Ovary (tissue), 9 donors: ENCODE measurements around the gene NAA20. TPM values are rescaled to one million over a fixed set of nuclear protein-coding genes. Genes with fewer than 3 reads are reported as not detected.

Experiments used
- DNase-seq, 5 donors: peaks; one replicate each; pipeline ENCODE4 v3.0.0-alpha.2; 2019 to 2020
- H3K27ac ChIP-seq, 2 donors: fragments of 200-600 bp; one replicate each; pipeline versions ENCODE4 v1.5.1 to v1.8.0; 2019 to 2022
- H3K27me3 ChIP-seq: fragments of 200-600 bp; one replicate; pipeline ENCODE4 v1.8.0; 2022
- H3K36me3 ChIP-seq: fragments of 200-600 bp; sonication (generic); one replicate; pipeline ENCODE4 v1.5.1; 2019
- H3K4me1 ChIP-seq: one replicate; pipeline ENCODE4 v1.8.1; 2013; ENCODE audit warnings: mild to moderate bottlenecking, moderate library complexity; ENCODE audit not compliant: insufficient read depth
- H3K4me3 ChIP-seq: fragments of 200-600 bp; sonication (generic); one replicate; pipeline ENCODE4 v1.5.1; 2017
- H3K9me3 ChIP-seq, 2 donors: fragments of 200-600 bp in 1 of 2; sonication (generic) in 1 of 2; one replicate each; pipeline versions ENCODE4 v1.5.1 to v1.8.1; 2013 to 2019; ENCODE audit warnings: mild to moderate bottlenecking in 1 of 2, moderate library complexity in 1 of 2
- EP300 ChIP-seq: sonication (generic); formaldehyde crosslinking; IDR thresholded peaks from one replicate; pipeline ENCODE4 v1.6.1; 2017; ENCODE audit warnings: antibody characterized with exemption
- POLR2A ChIP-seq: fragments of 450-650 bp; IDR thresholded peaks from one replicate; pipeline ENCODE4 v1.6.1; 2017; ENCODE audit warnings: antibody characterized with exemption, mild to moderate bottlenecking, moderate library complexity
- WGBS, 3 donors: extraction: QIAGEN DNeasy Blood & Tissue Kit in 1 of 3; methylation state at CpG; one replicate each; pipeline versions ENCODE4 v1.1.5 to v1.1.7; 2013 to 2017; 5-methylcytosine and 5-hydroxymethylcytosine counted together
- intact Hi-C, 4 donors: fragments of 100-400 bp; cut with DNase I; formaldehyde crosslinking; loops; one replicate each; pipeline versions ENCODE4 v1.11.0 to v1.15.1; 2022 to 2023
- polyA plus RNA-seq, 2 donors: library from polyadenylated mRNA; stranded (reverse); fragments of 200-250 nt in 1 of 2; fragments of 350-450 nt in 1 of 2; fragmentation: Illumina TruSeq in 1 of 2; extraction: RNeasy Lipid Tissue Mini Kit (QIAGEN cat#74804) in 1 of 2; gene quantifications; one replicate each; pipeline ENCODE4 v1.2.3, GENCODE V29; 2013 to 2014
- total RNA-seq, 7 donors: library from RNA; depleted of rRNA in 2 of 7; stranded (reverse); fragments of >200 nt in 2 of 7; fragmentation: NEBNext Ultra II Directional in 3 of 7; extraction: Animal tissue kit (Norgen Biotek cat#: 25700) in 3 of 7; gene quantifications; one replicate each; pipeline versions ENCODE4 v1.1.0 to v1.2.4, GENCODE V29; 2016 to 2023
- TF ChIP-seq, protein P1 (sequence below), 3 donors: fragments of 450-650 bp in 2 of 3; fragments of 200-600 bp in 1 of 3; IDR thresholded peaks; one replicate each; pipeline versions ENCODE4 v1.5.1 to v1.8.0; 2016 to 2022; ENCODE audit warnings: antibody characterized with exemption in 3 of 3, mild to moderate bottlenecking in 1 of 3
- donor health status: DM: no; HTN: no; CAD: no; lungs with moderate emphysema.
- donor health status: DM: no; HTN: no; CAD: no.
- donor health status: Bipolar disorder and iron deficiency.
- donor health status: DM: yes; HTN: yes; CAD: no.
- donor health status: DM: no; HTN: no; CAD: no.
- donor health status: DM: yes; HTN: yes; CAD: no.

Gene NAA20
- total and polyA plus RNA-seq, 9 donors: 19.4 to 67.6 (median 46.1) TPM

DNA sequence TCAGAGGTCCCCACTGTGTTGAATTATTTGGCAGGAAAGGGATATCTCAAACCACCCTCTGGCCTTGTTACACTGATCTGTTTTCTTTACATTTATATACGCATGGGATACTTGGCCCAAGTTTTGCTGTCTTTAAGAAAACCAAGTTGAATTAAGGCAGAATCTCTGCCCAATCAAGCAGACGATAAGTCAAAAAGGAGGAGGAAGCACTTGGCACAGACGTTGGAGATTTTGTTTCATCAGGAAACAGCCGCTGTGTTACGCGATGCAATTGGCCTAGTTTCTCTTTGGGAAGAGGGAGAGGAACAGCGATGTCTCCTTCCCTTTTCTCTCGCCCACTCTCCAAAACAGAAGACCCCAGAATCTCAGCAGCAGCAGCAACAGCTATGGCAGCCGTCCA lies 20.2 kb upstream of the NAA20 start:
- intact Hi-C loops: loop anchor here (5.0 to 10.0 kb wide), 8 partner anchors 92 to 310 kb away; no protein-coding TSS in a partner anchor
- Histone ChIP-seq H3K27ac (no peak overlapping the region), H3K4me3 (no peak overlapping the region), H3K4me1 (peaks cover 7% of the 10 kb centered on the region), H3K9me3 (no peaks in the 10 kb centered on the region), H3K27me3 (no peaks in the 10 kb centered on the region), H3K36me3 (no peaks in the 10 kb centered on the region)
- 14 to 24% (median 18%) methylated on average over 9 of the region's 9 CpGs for WGBS, 3 donors
- TF ChIP-seq, protein P1, sequence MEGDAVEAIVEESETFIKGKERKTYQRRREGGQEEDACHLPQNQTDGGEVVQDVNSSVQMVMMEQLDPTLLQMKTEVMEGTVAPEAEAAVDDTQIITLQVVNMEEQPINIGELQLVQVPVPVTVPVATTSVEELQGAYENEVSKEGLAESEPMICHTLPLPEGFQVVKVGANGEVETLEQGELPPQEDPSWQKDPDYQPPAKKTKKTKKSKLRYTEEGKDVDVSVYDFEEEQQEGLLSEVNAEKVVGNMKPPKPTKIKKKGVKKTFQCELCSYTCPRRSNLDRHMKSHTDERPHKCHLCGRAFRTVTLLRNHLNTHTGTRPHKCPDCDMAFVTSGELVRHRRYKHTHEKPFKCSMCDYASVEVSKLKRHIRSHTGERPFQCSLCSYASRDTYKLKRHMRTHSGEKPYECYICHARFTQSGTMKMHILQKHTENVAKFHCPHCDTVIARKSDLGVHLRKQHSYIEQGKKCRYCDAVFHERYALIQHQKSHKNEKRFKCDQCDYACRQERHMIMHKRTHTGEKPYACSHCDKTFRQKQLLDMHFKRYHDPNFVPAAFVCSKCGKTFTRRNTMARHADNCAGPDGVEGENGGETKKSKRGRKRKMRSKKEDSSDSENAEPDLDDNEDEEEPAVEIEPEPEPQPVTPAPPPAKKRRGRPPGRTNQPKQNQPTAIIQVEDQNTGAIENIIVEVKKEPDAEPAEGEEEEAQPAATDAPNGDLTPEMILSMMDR (IDR thresholded peaks at IDR 0.05): no peak
- TF ChIP-seq EP300 (no peak), POLR2A (no peak)
- no peak for DNase-seq

- TF ChIP-seq EP300: no peak
- no peaks in the 10 kb centered on the region for H3K27me3 ChIP-seq
- 78 to 82% (median 79%) methylated on average over 7 of the region's 7 CpGs for WGBS, 3 donors
- H3K27ac ChIP-seq: no peak overlapping the region
- no peak overlapping the region for H3K4me3 ChIP-seq
- H3K36me3 ChIP-seq: no peaks in the 10 kb centered on the region
- intact Hi-C loops: loop anchor here (5.0 to 10.0 kb wide), 8 partner anchors 94 to 312 kb away; no protein-coding TSS in a partner anchor
- no peaks in the 10 kb centered on the region for H3K9me3 ChIP-seq
- H3K4me1 ChIP-seq: peaks cover 10% of the 10 kb centered on the region
- DNase-seq: no peak
These were observed 18.0 kb upstream of the NAA20 start for GRCh38 chr20:19998990-19999705.

GRCh38 chr20:20000211-20000968 lies 16.8 kb upstream of the NAA20 start:
- H3K4me1 ChIP-seq: peaks cover 8% of the 10 kb centered on the region
- no peaks in the 10 kb centered on the region for H3K36me3 ChIP-seq
- WGBS, 3 donors: 82 to 91% (median 85%) methylated on average over 14 of the region's 14 CpGs

DNA sequence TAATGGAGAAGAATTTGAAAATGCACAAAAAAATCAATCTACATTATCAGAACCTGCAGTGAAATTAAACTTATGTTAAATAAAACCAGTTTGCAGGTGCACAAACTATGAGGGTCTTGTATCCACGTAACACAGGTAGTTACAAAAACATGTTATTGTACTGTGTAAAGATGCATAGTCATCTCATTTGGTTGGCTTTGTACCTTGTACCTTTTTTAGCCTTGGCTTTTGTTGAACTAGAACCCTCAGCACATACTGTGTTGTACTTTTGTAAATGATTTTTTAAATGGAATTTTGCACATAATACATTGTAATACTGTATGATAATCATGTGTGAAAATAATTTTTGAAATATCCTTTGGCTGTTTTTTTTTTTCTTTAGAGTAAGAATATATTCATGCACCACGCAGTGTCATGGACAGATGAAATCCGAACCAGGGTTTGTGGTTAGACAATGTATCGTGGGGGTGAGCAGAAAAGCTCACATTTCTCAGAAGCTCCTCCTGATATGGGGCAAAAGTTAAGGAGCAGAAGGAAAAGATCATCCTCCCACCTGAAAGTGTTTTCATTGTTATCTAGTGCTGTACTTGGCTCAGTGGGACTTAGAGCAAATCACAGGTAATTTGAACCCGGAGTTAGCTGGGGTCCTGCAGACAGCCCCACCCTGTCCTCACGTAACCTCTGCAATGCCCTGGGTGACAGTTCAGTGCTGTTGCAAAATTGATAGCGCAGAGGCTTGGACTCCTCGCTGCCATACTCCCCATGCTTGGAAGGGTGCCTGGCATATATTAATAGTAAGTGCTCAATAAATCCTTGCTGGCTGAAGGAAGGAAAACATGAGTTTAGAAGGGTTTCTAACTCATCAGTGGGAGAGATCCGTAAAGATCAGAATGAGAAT lies 14.8 kb upstream of the NAA20 start:
- DNase-seq: no peak
- H3K4me1 ChIP-seq: peaks cover 8% of the 10 kb centered on the region
- no peaks in the 10 kb centered on the region for H3K9me3 ChIP-seq
- H3K36me3 ChIP-seq: no peaks in the 10 kb centered on the region
- intact Hi-C loops: no loop called here
- peak overlapping the region in 1 of 2 donors; percentile 56 for H3K27ac ChIP-seq
- H3K4me3 ChIP-seq: no peak overlapping the region
- H3K27me3 ChIP-seq: no peaks in the 10 kb centered on the region
- 23 to 37% (median 26%) methylated on average over 9 of the region's 9 CpGs for WGBS, 3 donors
- TF ChIP-seq EP300 (no peak), POLR2A (no peak)
- TF ChIP-seq, protein P1 (IDR thresholded peaks at IDR 0.05): no peak

More at GRCh38 chr20:20000211-20000968, 16.8 kb upstream of the NAA20 start:
- no peak overlapping the region for H3K27ac ChIP-seq
- intact Hi-C loops: no loop called here
- no peaks in the 10 kb centered on the region for H3K27me3 ChIP-seq
- no peak for DNase-seq
- H3K4me3 ChIP-seq: no peak overlapping the region
- no peaks in the 10 kb centered on the region for H3K9me3 ChIP-seq
- TF ChIP-seq POLR2A (no peak), EP300 (no peak)
